IMR-90 (cell line): ENCODE measurements around the gene TLDC2. TPM values are rescaled to one million over a fixed set of nuclear protein-coding genes. Genes with fewer than 3 reads are reported as not detected.

Experiments used
- ATAC-seq: fragments of 200-7000 bp; cut with Tn5 transposase; 2 replicates; pipeline ENCODE4 v1.9.1; 2020; ENCODE audit warnings: low read depth, mild to moderate bottlenecking, moderate library complexity
- BruUV-seq: library from RNA; stranded (reverse); fragments of 400-500 nt; replicated peaks from 2 replicates; lab custom pipeline; 2021; lab: Mats Ljungman, UMichigan
- CTCF ChIA-PET: fragments of 300-600 bp; formaldehyde crosslinking; extraction: SDS; loops from one replicate; lab custom pipeline; 2021; ENCODE audit warnings: antibody characterized with exemption; lab: Yijun Ruan, JAX
- POLR2A ChIA-PET: fragments of 300-600 bp; sonication (Branson Sonifier 250); formaldehyde crosslinking; loops from one replicate; lab custom pipeline; 2022; ENCODE audit warnings: antibody characterized with exemption; ENCODE audit not compliant: unreplicated experiment; lab: Charles Lee
- DNase-seq: peaks from one replicate; pipeline ENCODE4 v3.0.0; 2013
- H2AFZ ChIP-seq: replicated peaks from 2 replicates; pipeline ENCODE3; 2013; ENCODE audit warnings: low read length, mild to moderate bottlenecking; ENCODE audit not compliant: poor library complexity
- H2AK5ac ChIP-seq: 2 replicates; pipeline ENCODE4 v1.6.1; 2013; ENCODE audit warnings: low read depth, low read length, inconsistent platforms
- H2AK9ac ChIP-seq: replicated peaks from 2 replicates; pipeline ENCODE3; 2013; ENCODE audit warnings: mild to moderate bottlenecking, low read depth, low read length, moderate library complexity; ENCODE audit not compliant: poor library complexity
- H2BK120ac ChIP-seq: 2 replicates; pipeline ENCODE4 v1.6.1; 2013; ENCODE audit warnings: low read depth, low read length, inconsistent platforms
- H2BK15ac ChIP-seq: 3 replicates; pipeline ENCODE4 v1.6.1; 2013; ENCODE audit warnings: low read depth, low read length, inconsistent platforms
- H2BK20ac ChIP-seq: 2 replicates; pipeline ENCODE4 v1.6.1; 2013; ENCODE audit warnings: low read depth, mild to moderate bottlenecking, inconsistent platforms, low read length, moderate library complexity
- H2BK5ac ChIP-seq: 2 replicates; pipeline ENCODE4 v1.6.1; 2013; ENCODE audit warnings: mild to moderate bottlenecking, low read depth, low read length, inconsistent platforms; ENCODE audit not compliant: poor library complexity, severe bottlenecking
- H3K14ac ChIP-seq: replicated peaks from 2 replicates; pipeline ENCODE4 v1.6.1; 2013; ENCODE audit warnings: low read depth, low read length, inconsistent platforms
- H3K18ac ChIP-seq: 2 replicates; pipeline ENCODE4 v1.6.1; 2013; ENCODE audit warnings: low read depth, low read length, control low read depth
- H3K23ac ChIP-seq: 2 replicates; pipeline ENCODE4 v1.6.1; 2013; ENCODE audit warnings: low read depth, low read length, inconsistent platforms
- H3K27ac ChIP-seq: 2 replicates; pipeline ENCODE4 v1.5.1; 2013; ENCODE audit warnings: mild to moderate bottlenecking, control low read depth, low read length; ENCODE audit not compliant: insufficient read depth
- H3K27me3 ChIP-seq: 2 replicates; pipeline ENCODE4 v1.6.1; 2013; ENCODE audit warnings: low read length; ENCODE audit not compliant: control insufficient read depth, insufficient read depth
- H3K36me3 ChIP-seq: 2 replicates; pipeline ENCODE4 v1.6.1; 2013; ENCODE audit warnings: low read length, mixed read lengths; ENCODE audit not compliant: control insufficient read depth, insufficient read depth
- H3K4ac ChIP-seq: 2 replicates; pipeline ENCODE4 v1.6.1; 2013; ENCODE audit warnings: low read depth, low read length, inconsistent platforms
- H3K4me1 ChIP-seq: 2 replicates; pipeline ENCODE4 v1.6.1; 2013; ENCODE audit warnings: low read length, mixed read lengths; ENCODE audit not compliant: control insufficient read depth, insufficient read depth
- H3K4me2 ChIP-seq: 2 replicates; pipeline ENCODE4 v1.6.1; 2013; ENCODE audit warnings: low read depth, mild to moderate bottlenecking, control low read depth, low read length, moderate library complexity
- H3K4me3 ChIP-seq: 2 replicates; pipeline ENCODE4 v1.5.1; 2013; ENCODE audit warnings: low read depth, mild to moderate bottlenecking, control low read depth, low read length, moderate library complexity; ENCODE audit not compliant: insufficient read depth
- H3K56ac ChIP-seq: 2 replicates; pipeline ENCODE4 v1.6.1; 2013; ENCODE audit warnings: low read length, inconsistent platforms; ENCODE audit not compliant: insufficient read depth; ENCODE audit errors: extremely low read depth
- H3K79me1 ChIP-seq, 2 experiments: 2 replicates each; pipeline ENCODE4 v1.6.1; 2013; ENCODE audit warnings: low read length in 2 of 2, inconsistent platforms in 1 of 2, low read depth in 1 of 2
- H3K9ac ChIP-seq: 2 replicates; pipeline ENCODE4 v1.6.1; 2013; ENCODE audit warnings: low read depth, low read length, control low read depth
- H3K9me1 ChIP-seq: 2 replicates; pipeline ENCODE4 v1.6.1; 2013; ENCODE audit warnings: low read length, inconsistent platforms; ENCODE audit not compliant: insufficient read depth
- H3K9me3 ChIP-seq: 2 replicates; pipeline ENCODE4 v1.6.1; 2013; ENCODE audit warnings: low read length; ENCODE audit not compliant: control insufficient read depth, insufficient read depth
- H4K20me1 ChIP-seq: 2 replicates; pipeline ENCODE4 v1.6.1; 2013; ENCODE audit warnings: low read length, inconsistent platforms; ENCODE audit not compliant: insufficient read depth
- H4K5ac ChIP-seq: 2 replicates; pipeline ENCODE4 v1.6.1; 2013; ENCODE audit warnings: mild to moderate bottlenecking, low read depth, low read length, control low read depth
- H4K8ac ChIP-seq, 2 experiments: 2 replicates each; pipeline ENCODE4 v1.6.1; 2013; ENCODE audit warnings: low read depth in 2 of 2, low read length in 2 of 2, control low read depth in 1 of 2, inconsistent platforms in 1 of 2
- H4K91ac ChIP-seq: 2 replicates; pipeline ENCODE4 v1.6.1; 2013; ENCODE audit warnings: low read depth, low read length, inconsistent platforms; ENCODE audit not compliant: insufficient read depth
- CEBPB ChIP-seq: IDR thresholded peaks from 2 replicates; pipeline ENCODE4 v1.6.1; 2012; ENCODE audit warnings: low read depth, low read length, improper control_type of control experiment
- MAZ ChIP-seq: IDR thresholded peaks from 2 replicates; pipeline ENCODE4 v1.6.1; 2012; ENCODE audit warnings: low read depth, mild to moderate bottlenecking, low read length, improper control_type of control experiment, moderate library complexity, borderline replicate concordance
- MXI1 ChIP-seq: IDR thresholded peaks from 2 replicates; pipeline ENCODE4 v1.6.1; 2012; ENCODE audit warnings: low read depth, mild to moderate bottlenecking, low read length, moderate library complexity, borderline replicate concordance
- POLR2A ChIP-seq: IDR thresholded peaks from 2 replicates; pipeline ENCODE4 v1.6.1; 2012; ENCODE audit warnings: mild to moderate bottlenecking, low read depth, low read length
- RCOR1 ChIP-seq: IDR thresholded peaks from 2 replicates; pipeline ENCODE4 v1.6.1; 2012; ENCODE audit warnings: mild to moderate bottlenecking, low read length, improper control_type of control experiment; ENCODE audit not compliant: insufficient replicate concordance
- USF2 ChIP-seq: fragments of 150-350 bp; IDR thresholded peaks from 2 replicates; pipeline ENCODE4 v1.6.1; 2017; ENCODE audit warnings: mild to moderate bottlenecking, antibody characterized with exemption, low read length, low read depth
- WGBS, 2 experiments: methylation state at CpG; one replicate each; pipeline versions ENCODE4 v1.1.5 to v1.1.7; 2013; ENCODE audit warnings: missing lambda C conversion rate in 2 of 2; ENCODE audit not compliant: insufficient read length in 1 of 2; ENCODE audit errors: extremely low coverage in 2 of 2; 5-methylcytosine and 5-hydroxymethylcytosine counted together
- dilution Hi-C: fragments of 300-500 bp; cut with HindIII; formaldehyde crosslinking; loops from one replicate; pipeline ENCODE4 v1.14.3; 2018; ENCODE audit warnings: low sequenced_read_pairs; ENCODE audit not compliant: unreplicated experiment
- in situ Hi-C: fragments of 300-500 bp; cut with MboI; formaldehyde crosslinking; loops from 3 replicates; pipeline ENCODE4 v1.14.3; 2019; ENCODE audit warnings: low sequenced_read_pairs, inconsistent platforms, mixed read lengths
- intact Hi-C: fragments of 100-400 bp; cut with micrococcal nuclease; formaldehyde crosslinking; loops from 2 replicates; pipeline ENCODE4 v1.10.0; 2022
- polyA plus RNA-seq, 3 experiments: library from polyadenylated mRNA; depleted of rRNA; stranded (reverse); fragments of >200 nt; gene quantifications; 2 replicates each; pipeline ENCODE4 v1.2.3, GENCODE V29; 2012; ENCODE audit warnings: low replicate concordance in 1 of 3
- total RNA-seq: library from RNA; depleted of rRNA; stranded (reverse); fragments of >200 nt; gene quantifications from 2 replicates; pipeline ENCODE4 v1.2.3, GENCODE V29; 2012

TLDC2 gene
- total and polyA plus RNA-seq, 2 of the 4 experiments (the other 2 are of a cell fraction), result 0.18 to 0.19 TPM

- TF ChIP-seq RCOR1, result no peak
Observed at GRCh38 chr20:36835025-36835424, 40.9 kb upstream of the TLDC2 start (continued).

GRCh38 chr20:36835453-36836198, 40.3 kb upstream of the TLDC2 start:
- dilution Hi-C loops, result no loop called here
- peaks cover 12% of the 10 kb centered on the region for H3K36me3 ChIP-seq
- H3K56ac ChIP-seq, result peak overlapping the region; percentile 16; the same call in 1 of the 2 replicates
- peaks cover 42 to 78% of the 10 kb centered on the region in 2 experiments for H3K79me1 ChIP-seq
- peak overlapping the region; percentile 50 for H3K18ac ChIP-seq
- peak; percentile 96 for DNase-seq
- BruUV-seq, result no TSS peak
- H3K14ac ChIP-seq, result peak overlapping the region; percentile 85
- H3K4ac ChIP-seq, result peak overlapping the region; percentile 95
- intact Hi-C loops, result loop anchor here (1.0 kb wide), 1 partner anchor 27 kb away; no protein-coding TSS in a partner anchor
- H2BK15ac ChIP-seq, result peak overlapping the region; percentile 85; the same call in 1 of the 3 replicates
- no peaks in the 10 kb centered on the region for H3K9me3 ChIP-seq
- WGBS, 2 experiments, result 0% methylated on average over 10 of the region's 28 CpGs; no CpG with 5 or more reads in 1 of the 2 experiments
- H2AFZ ChIP-seq, result peak overlapping the region; percentile 84
- H3K23ac ChIP-seq, result peak overlapping the region; percentile 67
- peak; percentile 90 for ATAC-seq
- peak overlapping the region; percentile 47 for H3K9ac ChIP-seq
- H2BK5ac ChIP-seq, result peak overlapping the region; percentile 89
- H3K27me3 ChIP-seq, result no peaks in the 10 kb centered on the region
- H2AK9ac ChIP-seq, result peak overlapping the region; percentile 92
- H3K4me1 ChIP-seq, result peaks cover 42% of the 10 kb centered on the region
- H3K4me2 ChIP-seq, result peak overlapping the region; percentile 47; the same call in 1 of the 2 replicates
- TF ChIP-seq MAZ (peak; percentile 88), USF2 (no peak), POLR2A (0 out of 2 replicates have a peak, but pooled peaks have one; percentile 37), CEBPB (no peak), MXI1 (0 out of 2 replicates have a peak, but pooled peaks have one; percentile 22)
- peak overlapping the region; percentile 83 for H2BK120ac ChIP-seq
- no peak overlapping the region for H3K4me3 ChIP-seq
- peak overlapping the region; percentile 39 for H2BK20ac ChIP-seq
- peak overlapping the region; percentile 97 for H2AK5ac ChIP-seq
- peak overlapping the region; percentile 49 for H4K5ac ChIP-seq
- ChIA-PET POLR2A (interaction anchor here (0.5 to 1.2 kb wide), 2 partner anchors 25 to 26 kb away, joined by 3 to 4 read pairs; no protein-coding TSS in a partner anchor), CTCF (interaction anchor here (0.6 to 1.0 kb wide), 3 partner anchors 20 to 49 kb away, joined by 3 to 5 read pairs (median 3); no protein-coding TSS in a partner anchor)
- H3K9me1 ChIP-seq, result peaks cover 29% of the 10 kb centered on the region
- peaks cover 24% of the 10 kb centered on the region; the same call in 1 of the 2 replicates for H4K20me1 ChIP-seq
- in situ Hi-C loops, result no loop called here
- H3K27ac ChIP-seq, result peak overlapping the region; percentile 86
- H4K91ac ChIP-seq, result peak overlapping the region; percentile 88
- H4K8ac ChIP-seq, result peak overlapping the region; percentile 69 to 90; a peak in 3 of 4 replicates
